ENCODE results near the gene KTN1.

The KTN1 gene

DNA sequence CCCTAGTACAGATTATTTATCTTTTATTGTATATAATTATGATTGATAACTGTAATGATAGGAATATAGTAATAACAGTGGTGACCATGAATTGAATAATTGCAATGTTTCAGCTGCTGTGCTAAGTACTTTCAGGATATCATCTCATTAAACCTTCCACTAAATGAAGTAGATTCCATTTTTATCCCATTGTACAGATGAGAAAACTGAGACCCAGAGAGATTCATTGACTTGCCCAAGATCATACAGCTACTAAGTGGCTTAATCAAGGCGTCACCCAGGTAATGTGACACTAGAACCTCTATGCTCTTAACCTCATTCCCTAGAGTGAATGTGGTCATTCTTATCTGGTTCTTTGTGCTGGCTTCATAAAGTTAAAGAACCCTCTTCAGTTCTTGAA lies 124.6 kb downstream of the KTN1 start:
- Mint-ChIP-seq H3K4me1 (no peaks in the 10 kb centered on the region), H3K9me3 (no peaks in the 10 kb centered on the region), H3K27ac (no peak overlapping the region), H3K27me3 (no peaks in the 10 kb centered on the region), H3K36me3 (peaks cover 11% of the 10 kb centered on the region), H3K4me3 (no peak overlapping the region)

DNA sequence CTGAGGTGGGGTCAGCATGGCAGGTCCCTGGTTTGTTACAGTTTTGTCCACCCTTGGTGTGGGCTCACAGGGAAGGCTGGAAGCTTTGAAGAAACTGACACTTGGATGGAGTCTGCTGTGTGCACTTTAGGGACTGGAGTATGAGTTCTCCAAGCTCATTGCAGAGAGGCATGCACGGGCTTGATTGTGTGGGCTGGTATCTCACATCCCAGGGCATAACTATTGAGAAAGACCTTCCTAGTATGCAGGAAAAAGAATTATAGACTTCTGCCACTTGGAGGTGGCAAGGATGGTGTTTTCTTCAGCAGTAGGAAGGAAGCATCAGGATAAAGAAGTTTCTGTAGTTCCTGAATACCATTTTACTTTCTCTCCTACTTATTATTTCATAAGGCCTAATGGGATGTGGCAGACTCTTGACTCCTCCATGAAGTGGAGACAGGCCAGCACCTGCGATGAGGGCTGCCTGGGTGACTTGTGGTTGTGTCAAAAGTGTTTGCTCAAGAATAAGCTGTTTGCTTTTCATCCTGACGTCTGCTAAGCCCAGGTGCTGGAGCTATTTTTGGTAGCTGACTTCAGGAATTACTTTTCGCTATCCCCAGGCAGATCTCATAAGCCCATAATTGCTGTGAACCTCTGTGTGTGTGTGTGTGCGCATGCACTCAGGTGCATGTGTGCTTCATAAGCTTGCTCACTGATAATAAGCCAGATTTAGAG lies 125.8 kb downstream of the KTN1 start:
- H3K27me3 Mint-ChIP-seq: no peaks in the 10 kb centered on the region
- H3K4me3 Mint-ChIP-seq: no peak overlapping the region
- no peaks in the 10 kb centered on the region for H3K4me1 Mint-ChIP-seq
- no peaks in the 10 kb centered on the region for H3K9me3 Mint-ChIP-seq
- no peak overlapping the region for H3K27ac Mint-ChIP-seq
- H3K36me3 Mint-ChIP-seq: peaks cover 7% of the 10 kb centered on the region

DNA sequence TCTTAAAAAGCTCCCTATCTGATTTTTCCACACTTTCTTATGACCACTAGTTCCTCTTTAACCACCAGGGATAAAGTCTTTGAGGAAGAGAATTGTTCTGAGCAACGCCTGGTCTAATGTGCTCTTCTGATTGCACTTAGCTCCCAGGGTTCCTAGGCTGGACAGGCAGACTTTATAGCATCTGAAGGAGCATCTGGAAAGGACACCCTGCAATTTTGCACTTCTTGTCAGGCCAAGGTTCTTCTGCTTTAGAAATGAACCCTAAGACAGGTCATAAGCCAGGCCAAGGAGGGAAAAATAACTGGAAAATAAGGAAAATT lies 126.3 kb downstream of the KTN1 start:
- Mint-ChIP-seq H3K27ac (no peak overlapping the region), H3K9me3 (no peaks in the 10 kb centered on the region), H3K27me3 (no peaks in the 10 kb centered on the region), H3K4me3 (no peak overlapping the region), H3K4me1 (no peaks in the 10 kb centered on the region), H3K36me3 (peaks cover 4% of the 10 kb centered on the region)

GRCh38 chr14:55706893-55707292 lies 126.9 kb downstream of the KTN1 start:
- no peaks in the 10 kb centered on the region for H3K4me1 Mint-ChIP-seq
- no peaks in the 10 kb centered on the region for H3K36me3 Mint-ChIP-seq
- no peaks in the 10 kb centered on the region for H3K27me3 Mint-ChIP-seq
- H3K27ac Mint-ChIP-seq: no peak overlapping the region
- no peak overlapping the region for H3K4me3 Mint-ChIP-seq
- no peaks in the 10 kb centered on the region for H3K9me3 Mint-ChIP-seq

GRCh38 chr14:55707365-55707804 lies 127.4 kb downstream of the KTN1 start:
- no peaks in the 10 kb centered on the region for H3K4me1 Mint-ChIP-seq
- no peak overlapping the region for H3K4me3 Mint-ChIP-seq
- H3K9me3 Mint-ChIP-seq: no peaks in the 10 kb centered on the region
- no peak overlapping the region for H3K27ac Mint-ChIP-seq
- H3K36me3 Mint-ChIP-seq: no peaks in the 10 kb centered on the region
- H3K27me3 Mint-ChIP-seq: no peaks in the 10 kb centered on the region

GRCh38 chr14:55710506-55711041 lies 130.6 kb downstream of the KTN1 start:
- Mint-ChIP-seq H3K27ac (no peak overlapping the region), H3K36me3 (no peaks in the 10 kb centered on the region), H3K4me3 (no peak overlapping the region), H3K27me3 (no peaks in the 10 kb centered on the region), H3K4me1 (no peaks in the 10 kb centered on the region), H3K9me3 (no peaks in the 10 kb centered on the region)

- H3K36me3 Mint-ChIP-seq: no peaks in the 10 kb centered on the region
- no peaks in the 10 kb centered on the region for H3K27me3 Mint-ChIP-seq
- H3K27ac Mint-ChIP-seq: no peak overlapping the region
- H3K9me3 Mint-ChIP-seq: no peaks in the 10 kb centered on the region
- no peaks in the 10 kb centered on the region for H3K4me1 Mint-ChIP-seq
- H3K4me3 Mint-ChIP-seq: no peak overlapping the region
Observed at GRCh38 chr14:55711175-55711811, 131.3 kb downstream of the KTN1 start.

DNA sequence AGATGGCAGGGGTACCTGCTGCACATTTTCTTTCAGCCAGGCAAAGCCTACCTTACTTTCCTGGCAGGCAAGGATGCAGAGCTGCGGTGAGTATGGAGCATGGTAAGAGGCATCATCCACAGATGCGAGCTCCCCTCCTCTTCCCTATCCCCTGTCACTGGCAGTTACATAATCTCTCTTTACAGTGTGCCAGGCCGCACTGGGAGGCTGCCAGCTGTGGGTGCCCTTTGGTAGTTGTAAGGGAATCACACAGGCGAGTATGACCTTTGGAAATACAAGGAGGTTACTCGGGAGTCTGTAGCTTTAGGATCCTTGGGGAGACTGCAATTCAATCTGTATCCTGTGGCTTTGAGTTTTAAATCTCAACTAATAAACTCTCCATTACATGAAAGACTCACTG lies 132.5 kb downstream of the KTN1 start:
- H3K9me3 Mint-ChIP-seq: no peaks in the 10 kb centered on the region
- H3K27ac Mint-ChIP-seq: no peak overlapping the region
- H3K4me3 Mint-ChIP-seq: no peak overlapping the region
- H3K4me1 Mint-ChIP-seq: no peaks in the 10 kb centered on the region
- no peaks in the 10 kb centered on the region for H3K36me3 Mint-ChIP-seq
- H3K27me3 Mint-ChIP-seq: no peaks in the 10 kb centered on the region

DNA sequence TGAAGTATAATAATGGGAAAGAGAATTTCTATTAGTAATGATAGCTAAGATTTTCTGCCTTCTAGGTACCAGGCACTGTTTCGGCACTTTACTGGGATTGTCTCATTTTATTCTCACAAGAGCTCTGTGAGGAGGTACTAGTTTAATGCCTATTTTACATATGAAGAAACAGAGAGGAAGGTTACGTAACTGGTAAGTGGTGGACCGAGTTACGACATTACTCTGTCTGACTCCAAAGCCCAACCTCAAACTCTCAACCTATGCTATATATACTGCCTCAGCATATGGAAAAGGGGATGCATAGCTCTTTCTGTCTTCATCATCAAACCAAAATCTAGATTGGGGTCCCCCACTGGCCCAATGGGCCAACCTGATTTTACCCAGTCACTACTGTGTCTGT lies 133.5 kb downstream of the KTN1 start:
- H3K4me1 Mint-ChIP-seq: no peaks in the 10 kb centered on the region
- no peak overlapping the region for H3K27ac Mint-ChIP-seq
- no peaks in the 10 kb centered on the region for H3K27me3 Mint-ChIP-seq
- H3K36me3 Mint-ChIP-seq: no peaks in the 10 kb centered on the region
- no peaks in the 10 kb centered on the region for H3K9me3 Mint-ChIP-seq
- H3K4me3 Mint-ChIP-seq: no peak overlapping the region

GRCh38 chr14:55715889-55716288 lies 135.9 kb downstream of the KTN1 start:
- H3K4me1 Mint-ChIP-seq: no peaks in the 10 kb centered on the region
- no peak overlapping the region for H3K4me3 Mint-ChIP-seq
- no peaks in the 10 kb centered on the region for H3K9me3 Mint-ChIP-seq
- no peaks in the 10 kb centered on the region for H3K27me3 Mint-ChIP-seq
- no peaks in the 10 kb centered on the region for H3K36me3 Mint-ChIP-seq
- H3K27ac Mint-ChIP-seq: no peak overlapping the region

DNA sequence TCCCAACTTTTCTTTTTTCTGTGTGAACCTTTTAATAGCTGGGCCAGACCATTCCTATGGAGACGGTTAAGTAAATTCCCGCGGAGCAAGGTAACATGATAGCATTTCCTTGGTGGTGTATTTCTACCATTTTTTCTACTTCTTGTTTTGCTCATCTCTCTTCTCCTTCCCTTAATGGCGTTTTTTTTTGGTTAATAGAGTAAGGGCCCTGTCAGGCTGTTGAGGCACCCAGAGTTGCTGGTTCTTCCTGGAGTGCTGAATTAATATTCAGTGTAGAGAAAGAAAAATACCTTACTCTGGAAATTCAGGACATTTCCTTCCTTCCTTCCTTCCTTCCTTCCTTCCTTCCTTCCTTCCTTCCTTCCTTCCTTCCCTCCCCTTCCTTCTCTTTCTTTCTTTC lies 137.6 kb downstream of the KTN1 start:
- no peak overlapping the region for H3K4me3 Mint-ChIP-seq
- no peaks in the 10 kb centered on the region for H3K27me3 Mint-ChIP-seq
- no peak overlapping the region for H3K27ac Mint-ChIP-seq
- no peaks in the 10 kb centered on the region for H3K4me1 Mint-ChIP-seq
- no peaks in the 10 kb centered on the region for H3K9me3 Mint-ChIP-seq
- H3K36me3 Mint-ChIP-seq: no peaks in the 10 kb centered on the region

- Mint-ChIP-seq H3K4me1 (no peaks in the 10 kb centered on the region), H3K4me3 (no peak overlapping the region), H3K27me3 (no peaks in the 10 kb centered on the region), H3K36me3 (no peaks in the 10 kb centered on the region), H3K27ac (no peak overlapping the region), H3K9me3 (no peaks in the 10 kb centered on the region)
Observed at GRCh38 chr14:55718551-55718950, 138.5 kb downstream of the KTN1 start.

- no peaks in the 10 kb centered on the region for H3K9me3 Mint-ChIP-seq
- H3K36me3 Mint-ChIP-seq: no peaks in the 10 kb centered on the region
- no peaks in the 10 kb centered on the region for H3K27me3 Mint-ChIP-seq
- H3K4me1 Mint-ChIP-seq: no peaks in the 10 kb centered on the region
- no peak overlapping the region for H3K27ac Mint-ChIP-seq
- no peak overlapping the region for H3K4me3 Mint-ChIP-seq
Observed at GRCh38 chr14:55720796-55721195, 140.8 kb downstream of the KTN1 start.

GRCh38 chr14:55721353-55721752 lies 141.3 kb downstream of the KTN1 start:
- H3K4me1 Mint-ChIP-seq: no peaks in the 10 kb centered on the region
- no peaks in the 10 kb centered on the region for H3K27me3 Mint-ChIP-seq
- H3K36me3 Mint-ChIP-seq: no peaks in the 10 kb centered on the region
- no peak overlapping the region for H3K4me3 Mint-ChIP-seq
- H3K9me3 Mint-ChIP-seq: no peaks in the 10 kb centered on the region
- no peak overlapping the region for H3K27ac Mint-ChIP-seq

DNA sequence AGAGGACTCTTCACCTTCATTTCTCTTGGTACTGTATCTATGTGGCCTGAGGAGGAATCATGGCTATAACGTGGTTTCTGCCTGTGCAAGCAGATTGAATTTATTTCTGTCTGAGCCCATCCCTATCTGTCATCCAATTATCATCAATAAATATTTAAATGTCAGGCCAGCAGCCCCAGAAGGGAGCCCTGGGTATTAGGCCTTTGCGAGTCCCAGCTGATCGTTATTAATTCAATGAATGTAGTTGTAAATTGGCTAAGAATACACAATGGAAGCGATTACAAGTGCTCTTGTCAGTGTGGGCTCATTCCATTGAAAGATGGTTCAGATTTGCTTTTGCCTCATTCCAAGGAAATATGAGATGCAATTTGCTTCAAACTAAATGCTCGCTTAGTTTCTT lies 142.0 kb downstream of the KTN1 start:
- H3K36me3 Mint-ChIP-seq: no peaks in the 10 kb centered on the region
- no peaks in the 10 kb centered on the region for H3K27me3 Mint-ChIP-seq
- no peaks in the 10 kb centered on the region for H3K9me3 Mint-ChIP-seq
- H3K4me3 Mint-ChIP-seq: no peak overlapping the region
- no peak overlapping the region for H3K27ac Mint-ChIP-seq
- H3K4me1 Mint-ChIP-seq: no peaks in the 10 kb centered on the region

DNA sequence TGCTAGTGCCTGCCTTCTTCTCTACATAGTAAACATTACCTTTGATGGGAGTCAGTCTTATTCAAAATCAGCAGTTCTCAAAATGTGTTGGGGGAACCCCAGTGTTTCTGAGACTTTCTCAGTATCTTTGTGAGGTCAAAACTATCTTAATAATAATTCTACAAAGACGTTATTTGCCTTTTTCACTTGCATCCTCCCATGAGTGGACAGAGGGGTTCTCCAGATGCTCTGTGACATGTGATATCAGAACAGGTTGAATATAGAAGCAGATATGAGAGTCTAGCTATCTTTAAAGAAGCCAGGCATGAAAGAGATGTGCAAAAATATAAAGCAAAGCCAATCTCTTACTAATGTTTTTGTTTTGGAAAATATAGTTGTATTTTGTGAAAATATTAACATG lies 144.7 kb downstream of the KTN1 start:
- no peak overlapping the region for H3K4me3 Mint-ChIP-seq
- H3K27me3 Mint-ChIP-seq: no peaks in the 10 kb centered on the region
- H3K4me1 Mint-ChIP-seq: no peaks in the 10 kb centered on the region
- no peak overlapping the region for H3K27ac Mint-ChIP-seq
- H3K9me3 Mint-ChIP-seq: no peaks in the 10 kb centered on the region
- no peaks in the 10 kb centered on the region for H3K36me3 Mint-ChIP-seq

Measured in activated naive CD4-positive, alpha-beta T cell treated with anti-CD3 and anti-CD28 coated beads, Interleukin-2, amount 50 U/mL, for 24 hours (primary cell).